ENCODE data around the gene TNNT2.

The TNNT2 gene

GRCh38 chr1:201311356-201312011 is 66.0 kb downstream of the TNNT2 start:
- no peak for DNase-seq (ENCODE audit: low read depth)

- DNase-seq (ENCODE audit: low read depth) = no peak
These were observed 66.5 kb downstream of the TNNT2 start for GRCh38 chr1:201310986-201311355.

GRCh38 chr1:201310251-201310985 is 67.1 kb downstream of the TNNT2 start:
- no peak for DNase-seq (ENCODE audit: low read depth)

GRCh38 chr1:201309416-201309815 is 68.1 kb downstream of the TNNT2 start:
- DNase-seq (ENCODE audit: low read depth) = no peak

Data from activated T-cell treated with anti-CD3 and anti-CD28 coated beads for 1 hour (primary cell).